Activated CD8-positive, alpha-beta memory T cell treated with anti-CD3 and anti-CD28 coated beads for 36 hours (primary cell): ENCODE data around the gene MAPK4. TPM values are rescaled to one million over a fixed set of nuclear protein-coding genes. Genes with fewer than 3 reads are reported as not detected.

Source experiments
- CTCF ChIA-PET: fragments of 350-600 bp; sonication (Branson Sonifier 250); formaldehyde crosslinking; loops from one replicate; lab custom pipeline; 2021; ENCODE audit warnings: antibody characterized with exemption; lab: Charles Lee
- POLR2A ChIA-PET: fragments of 350-600 bp; sonication (Branson Sonifier 250); formaldehyde crosslinking; loops from one replicate; lab custom pipeline; 2021; ENCODE audit warnings: antibody characterized with exemption; lab: Charles Lee
- total RNA-seq, 2 experiments: library from RNA; stranded (reverse); gene quantifications; one replicate each; pipeline ENCODE4 v1.2.3, GENCODE V29; 2021

MAPK4 gene
- total RNA-seq, 2 experiments from 2014 or later: not detected

- POLR2A ChIA-PET: no interaction called here
Observed at GRCh38 chr18:50621366-50621765, 61.5 kb downstream of the MAPK4 start.

GRCh38 chr18:50622320-50622719, 62.4 kb downstream of the MAPK4 start:
- ChIA-PET POLR2A (no interaction called here), CTCF (no interaction called here)

More at GRCh38 chr18:50621366-50621765, 61.5 kb downstream of the MAPK4 start:
- CTCF ChIA-PET: no interaction called here

GRCh38 chr18:50622865-50623393, 63.0 kb downstream of the MAPK4 start:
- ChIA-PET CTCF (no interaction called here), POLR2A (no interaction called here)

GRCh38 chr18:50623694-50624352, 63.9 kb downstream of the MAPK4 start:
- CTCF ChIA-PET: no interaction called here
- POLR2A ChIA-PET: no interaction called here

GRCh38 chr18:50624981-50625380, 65.1 kb downstream of the MAPK4 start:
- CTCF ChIA-PET: no interaction called here
- POLR2A ChIA-PET: interaction anchor here (0.7 kb wide), 1 partner anchor 113 kb away, joined by 3 read pairs; no protein-coding TSS in a partner anchor

- ChIA-PET CTCF (no interaction called here), POLR2A (interaction anchor here (0.6 kb wide), 1 partner anchor 1986 kb away, joined by 3 read pairs; no protein-coding TSS in a partner anchor)
Observed at GRCh38 chr18:50626317-50626716, 66.4 kb downstream of the MAPK4 start.

- ChIA-PET POLR2A (interaction anchor here (0.6 kb wide), 1 partner anchor 1658 kb away, joined by 4 read pairs; no protein-coding TSS in a partner anchor), CTCF (no interaction called here)
Observed at GRCh38 chr18:50627594-50628532, 68.0 kb downstream of the MAPK4 start.

- ChIA-PET CTCF (no interaction called here), POLR2A (no interaction called here)
Observed at GRCh38 chr18:50628533-50628905, 68.6 kb downstream of the MAPK4 start.

- CTCF ChIA-PET: no interaction called here
- POLR2A ChIA-PET: no interaction called here
Observed at GRCh38 chr18:50629148-50629631, 69.3 kb downstream of the MAPK4 start.

GRCh38 chr18:50630895-50631294, 71.0 kb downstream of the MAPK4 start:
- ChIA-PET CTCF (no interaction called here), POLR2A (no interaction called here)

- ChIA-PET CTCF (no interaction called here), POLR2A (no interaction called here)
Observed at GRCh38 chr18:50632895-50633515, 73.1 kb downstream of the MAPK4 start.

- POLR2A ChIA-PET: no interaction called here
Observed at GRCh38 chr18:50633992-50634391, 74.1 kb downstream of the MAPK4 start.

GRCh38 chr18:50636366-50637057, 76.6 kb downstream of the MAPK4 start:
- ChIA-PET POLR2A (no interaction called here), CTCF (no interaction called here)

More at GRCh38 chr18:50633992-50634391, 74.1 kb downstream of the MAPK4 start:
- CTCF ChIA-PET: no interaction called here

GRCh38 chr18:50638016-50638883, 78.4 kb downstream of the MAPK4 start:
- CTCF ChIA-PET: no interaction called here
- POLR2A ChIA-PET: no interaction called here

- POLR2A ChIA-PET: no interaction called here
- CTCF ChIA-PET: no interaction called here
Observed at GRCh38 chr18:50638884-50639420, 79.1 kb downstream of the MAPK4 start.

GRCh38 chr18:50639711-50640110, 79.8 kb downstream of the MAPK4 start:
- ChIA-PET POLR2A (no interaction called here), CTCF (no interaction called here)

- CTCF ChIA-PET: no interaction called here
- POLR2A ChIA-PET: no interaction called here
Observed at GRCh38 chr18:50642439-50642838, 82.6 kb downstream of the MAPK4 start.

- POLR2A ChIA-PET: no interaction called here
- CTCF ChIA-PET: no interaction called here
Observed at GRCh38 chr18:50644146-50644545, 84.3 kb downstream of the MAPK4 start.
